RPMI7951 (cell line): Measurements from ENCODE around the gene SNRNP48. TPM values are rescaled to one million over a fixed set of nuclear protein-coding genes. Genes with fewer than 3 reads are reported as not detected.

Source experiments
- DNase-seq: peaks from one replicate; pipeline ENCODE4 v3.0.0-alpha.2; 2012; ENCODE audit warnings: low read depth
- total RNA-seq: library from RNA; depleted of rRNA; stranded (reverse); fragments of >200 nt; shearing (Covaris generic); gene quantifications from 2 replicates; pipeline ENCODE4 v1.2.3, GENCODE V29; 2014; rRNA removed

SNRNP48 gene
- 18.5 and 19.2 TPM in 2 replicates for total RNA-seq

GRCh38 chr6:7589949-7590917 is at the start of gene SNRNP48:
TSS of gene SNRNP48 (plus strand) at chr6:7590198. CDS start at chr6:7590258, 60 bp downstream.
- peak; percentile 92 for DNase-seq

- DNase-seq = no peak
These were observed 49.4 kb upstream of the SNRNP48 start for GRCh38 chr6:7540595-7540994.

- DNase-seq = no peak
These were observed 48.6 kb upstream of the SNRNP48 start, which contains the start of gene DSP for GRCh38 chr6:7541175-7542064. TSS of gene DSP (plus strand) at chr6:7541671. CDS start at chr6:7541916, 245 bp downstream.

GRCh38 chr6:7542065-7542873 is 47.7 kb upstream of the SNRNP48 start:
- DNase-seq = no peak

GRCh38 chr6:7542874-7543624 is 46.9 kb upstream of the SNRNP48 start:
- no peak for DNase-seq

- no peak for DNase-seq
These were observed 46.1 kb upstream of the SNRNP48 start for GRCh38 chr6:7543789-7544424.

- DNase-seq = no peak
These were observed 45.4 kb upstream of the SNRNP48 start for GRCh38 chr6:7544597-7544996.

- DNase-seq = no peak
These were observed 44.5 kb upstream of the SNRNP48 start for GRCh38 chr6:7545316-7546019.

- DNase-seq = no peak
These were observed 44.0 kb upstream of the SNRNP48 start for GRCh38 chr6:7546020-7546369.

GRCh38 chr6:7546383-7546782 is 43.6 kb upstream of the SNRNP48 start:
- DNase-seq = no peak

GRCh38 chr6:7546896-7547295 is 43.1 kb upstream of the SNRNP48 start:
- DNase-seq = no peak

GRCh38 chr6:7547315-7547714 is 42.7 kb upstream of the SNRNP48 start:
- no peak for DNase-seq

- no peak for DNase-seq
These were observed 39.6 kb upstream of the SNRNP48 start for GRCh38 chr6:7550433-7550801.

GRCh38 chr6:7554533-7555275 is 35.3 kb upstream of the SNRNP48 start:
- DNase-seq = no peak

- no peak for DNase-seq
These were observed 34.3 kb upstream of the SNRNP48 start for GRCh38 chr6:7555671-7556070.

- no peak for DNase-seq
These were observed 33.4 kb upstream of the SNRNP48 start for GRCh38 chr6:7556394-7557106.

- DNase-seq = no peak
These were observed 32.3 kb upstream of the SNRNP48 start for GRCh38 chr6:7557652-7558051.

GRCh38 chr6:7558781-7559180 is 31.2 kb upstream of the SNRNP48 start:
- DNase-seq = no peak
